ENCODE results near the gene GFI1B. TPM values are rescaled to one million over a fixed set of nuclear protein-coding genes. Genes with fewer than 3 reads are reported as not detected.
A peak's percentile ranks its signal among the peaks of the same experiment; 100 is the strongest.
"Not testable (repeated sequence)": the region's sequence is repeated elsewhere in the genome, so short reads cannot be mapped to it uniquely, and the experiment has no call there.

Gene GFI1B
- total RNA-seq, 1 experiment from 2014 or later: 0.47 TPM

DNA sequence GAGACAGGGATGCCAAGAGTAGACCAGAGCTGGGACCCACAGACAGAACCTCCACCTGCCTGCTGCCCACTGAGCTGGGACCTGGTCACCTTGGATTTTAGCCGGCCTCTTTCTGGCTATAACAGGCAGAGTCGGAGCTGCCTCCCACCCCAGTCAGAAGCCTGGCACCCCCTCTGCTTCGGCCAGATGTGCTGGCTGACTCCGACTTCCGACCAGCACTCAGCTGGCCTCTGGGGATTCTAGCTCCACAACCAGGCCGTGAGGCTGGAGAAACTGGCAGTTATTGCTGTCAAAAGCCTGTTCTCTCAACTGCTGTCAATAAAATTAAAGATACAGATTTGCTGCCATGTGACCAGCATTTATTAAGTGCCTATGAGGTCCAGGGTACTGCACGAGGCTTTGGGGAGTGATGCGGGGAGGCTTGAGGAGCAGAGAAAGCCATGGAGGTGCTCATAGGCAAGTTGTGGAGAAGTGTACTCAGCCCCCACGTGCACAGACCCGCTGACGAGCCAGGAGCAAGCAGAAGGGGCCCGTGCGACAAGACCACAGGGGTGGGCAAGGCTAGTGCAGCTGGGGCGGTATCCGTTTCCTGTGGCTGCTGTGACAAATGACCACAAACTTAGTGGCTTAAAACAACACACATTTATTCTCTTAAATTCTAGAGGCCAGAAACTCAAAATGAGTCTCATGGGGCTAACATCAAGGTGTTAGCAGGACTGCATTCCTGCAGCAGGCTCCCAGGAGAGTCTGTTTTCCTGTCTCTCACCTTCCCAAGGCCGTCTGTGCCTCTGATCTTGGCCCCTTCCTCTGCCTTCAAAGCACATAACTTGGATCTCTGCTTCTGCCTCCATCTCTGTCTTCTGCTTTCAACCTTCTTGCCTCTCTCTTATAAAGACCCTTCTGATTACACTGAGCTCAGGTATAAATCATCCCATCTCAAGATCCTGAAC is 13.1 kb downstream of the GFI1B start:
- no peak for DNase-seq (ENCODE audit: low spot score)

DNA sequence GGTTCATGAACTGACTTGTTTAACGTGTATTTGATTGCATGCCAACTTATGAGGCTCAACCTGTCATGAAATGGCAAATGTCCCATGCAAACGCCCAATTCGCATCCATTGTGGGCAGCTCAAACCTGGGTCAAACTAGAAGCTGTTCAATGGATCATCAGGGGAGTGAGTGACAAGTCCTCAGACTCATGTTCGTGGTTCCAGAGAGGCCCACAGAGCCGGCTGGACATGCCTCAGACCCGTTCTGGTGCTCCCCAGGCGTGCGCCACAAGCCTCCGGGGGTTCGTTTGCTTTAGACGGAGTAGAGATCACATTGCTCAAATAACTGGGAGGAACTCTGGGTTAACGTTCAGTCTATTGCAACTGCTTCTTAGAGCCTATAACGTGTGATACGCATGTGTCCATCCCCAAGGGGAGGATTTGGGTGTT is 15.0 kb downstream of the GFI1B start:
- DNase-seq (ENCODE audit: low spot score): no peak

DNA sequence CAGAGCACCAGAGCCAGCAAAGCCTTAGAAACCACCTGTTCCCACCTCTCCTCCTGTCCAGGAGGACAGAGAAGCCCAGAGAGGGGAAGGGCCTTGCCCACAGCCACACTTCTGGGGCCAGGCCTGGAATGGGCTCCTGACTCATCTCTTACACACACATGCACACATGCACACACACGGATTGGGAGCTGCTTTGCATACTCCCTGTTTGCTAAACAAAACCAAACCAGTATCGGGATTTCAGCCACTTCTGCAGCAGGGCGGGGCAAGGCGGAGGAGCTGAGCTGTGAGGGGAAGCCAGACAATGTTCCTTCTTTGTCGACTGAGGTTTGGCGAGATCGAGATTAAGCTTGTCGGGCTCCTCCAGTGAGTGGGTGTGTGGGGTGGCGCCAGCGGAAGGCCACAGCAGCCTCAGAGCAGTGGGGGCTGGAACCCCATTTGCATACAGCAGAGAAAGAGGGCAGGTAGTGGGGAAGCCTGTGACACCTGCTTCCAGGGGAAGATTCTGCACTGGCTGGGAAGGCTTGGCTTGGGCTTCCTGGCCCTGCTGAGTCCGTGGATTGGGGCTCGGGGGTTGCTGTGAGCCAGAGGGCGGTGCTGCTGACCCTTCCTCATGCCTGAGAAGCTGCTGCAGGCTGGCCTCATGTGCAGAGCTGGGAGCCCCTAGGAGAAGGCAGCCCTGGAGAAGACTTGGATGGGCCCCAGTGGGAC is 16.1 kb downstream of the GFI1B start:
- DNase-seq (ENCODE audit: low spot score): no peak

DNA sequence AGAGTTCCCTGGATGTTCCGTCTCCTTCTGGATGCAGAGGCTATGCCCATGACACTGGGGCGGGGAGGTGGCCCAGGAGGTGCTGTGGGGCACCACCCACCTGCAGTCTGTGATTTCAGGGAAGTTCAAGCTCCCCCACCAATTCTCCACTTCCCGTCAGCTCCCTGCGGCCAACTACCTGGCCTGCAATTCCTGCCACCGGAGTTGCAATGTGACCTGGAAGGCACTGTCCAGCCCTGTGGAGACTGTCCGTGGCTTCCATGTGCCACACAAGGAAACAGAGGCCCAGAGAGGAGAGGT is 16.6 kb downstream of the GFI1B start:
- no peak for DNase-seq (ENCODE audit: low spot score)

DNA sequence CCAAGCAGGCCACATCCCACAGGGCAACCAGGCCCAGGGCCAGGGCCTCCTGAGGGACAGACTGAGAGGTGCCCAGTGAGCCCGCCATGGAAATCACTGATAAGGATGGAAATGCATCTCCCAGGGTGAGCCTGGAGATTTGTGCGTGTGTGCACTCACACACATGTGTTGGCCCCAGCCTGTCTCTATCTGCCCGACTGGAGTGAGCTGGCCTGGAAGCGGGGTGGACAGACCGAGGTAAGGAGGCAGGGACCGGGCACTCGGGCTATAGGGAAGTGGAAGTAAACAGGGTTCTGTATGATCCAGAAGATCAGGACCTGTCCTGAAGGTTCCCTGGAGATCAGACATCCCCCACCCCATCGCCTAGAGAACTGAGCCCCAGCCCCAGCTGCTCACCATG is 17.4 kb downstream of the GFI1B start:
- DNase-seq (ENCODE audit: low spot score): no peak

DNA sequence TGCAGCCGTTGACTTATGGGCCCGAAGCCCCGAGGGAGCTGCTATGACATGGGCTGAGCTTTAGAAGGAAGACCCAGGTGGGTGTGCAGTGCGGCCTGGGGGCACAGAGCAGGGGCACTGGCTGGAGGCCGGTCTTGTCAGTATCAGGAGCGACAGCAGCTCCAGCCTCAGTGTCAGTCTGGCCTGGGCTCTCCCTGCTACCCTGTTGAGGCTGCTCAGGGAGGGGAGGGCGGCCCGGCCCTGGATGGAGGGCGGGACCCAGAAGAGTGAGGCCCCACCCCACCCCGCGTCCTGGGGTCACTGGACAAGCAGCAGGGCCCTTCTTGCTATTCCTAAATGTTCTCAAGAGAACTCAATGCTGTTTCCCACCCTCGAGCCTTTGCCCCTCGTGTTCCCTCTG is 18.0 kb downstream of the GFI1B start:
- no peak for DNase-seq (ENCODE audit: low spot score)

DNA sequence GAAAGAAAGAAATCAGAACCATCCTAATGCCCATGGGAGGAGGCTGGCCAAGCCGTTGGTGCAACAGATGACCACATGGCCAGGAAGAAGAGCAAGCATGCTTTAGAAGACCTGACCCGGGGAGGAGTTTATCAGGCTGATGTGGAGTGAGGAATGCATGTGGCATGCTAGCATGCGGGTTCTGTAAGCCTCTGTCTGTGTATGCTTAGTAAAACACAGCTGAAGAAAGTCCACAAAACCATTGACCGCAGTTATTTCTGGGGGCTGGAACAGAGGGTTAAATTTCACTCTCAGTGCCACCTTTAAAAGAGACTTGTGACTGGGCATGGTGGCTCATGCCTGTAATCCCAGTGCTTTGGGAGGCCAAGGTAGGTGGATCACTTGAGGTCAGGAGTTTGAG is 19.1 kb downstream of the GFI1B start:
- peak; percentile 38 for DNase-seq (ENCODE audit: low spot score)

DNA sequence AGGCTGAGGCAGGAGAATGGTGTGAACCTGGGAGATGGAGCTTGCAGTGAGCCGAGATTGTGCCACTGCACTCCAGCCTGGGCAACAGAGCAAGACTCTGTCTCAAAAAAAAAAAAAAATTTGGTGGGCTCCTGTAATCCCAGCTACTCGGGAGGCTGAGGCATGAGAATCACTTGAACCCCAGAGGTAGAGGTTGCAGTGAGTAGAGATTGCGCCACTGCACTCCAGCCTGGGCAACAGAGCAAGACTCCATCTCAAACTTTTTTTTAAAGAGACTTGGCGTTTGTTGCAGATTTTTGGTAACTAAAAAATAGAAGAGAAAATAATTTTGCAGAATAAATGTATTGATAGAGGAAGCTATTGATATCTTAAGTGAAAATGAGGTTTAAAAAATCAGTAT is 19.7 kb downstream of the GFI1B start:
- DNase-seq (ENCODE audit: low spot score): not testable (repeated sequence)

DNA sequence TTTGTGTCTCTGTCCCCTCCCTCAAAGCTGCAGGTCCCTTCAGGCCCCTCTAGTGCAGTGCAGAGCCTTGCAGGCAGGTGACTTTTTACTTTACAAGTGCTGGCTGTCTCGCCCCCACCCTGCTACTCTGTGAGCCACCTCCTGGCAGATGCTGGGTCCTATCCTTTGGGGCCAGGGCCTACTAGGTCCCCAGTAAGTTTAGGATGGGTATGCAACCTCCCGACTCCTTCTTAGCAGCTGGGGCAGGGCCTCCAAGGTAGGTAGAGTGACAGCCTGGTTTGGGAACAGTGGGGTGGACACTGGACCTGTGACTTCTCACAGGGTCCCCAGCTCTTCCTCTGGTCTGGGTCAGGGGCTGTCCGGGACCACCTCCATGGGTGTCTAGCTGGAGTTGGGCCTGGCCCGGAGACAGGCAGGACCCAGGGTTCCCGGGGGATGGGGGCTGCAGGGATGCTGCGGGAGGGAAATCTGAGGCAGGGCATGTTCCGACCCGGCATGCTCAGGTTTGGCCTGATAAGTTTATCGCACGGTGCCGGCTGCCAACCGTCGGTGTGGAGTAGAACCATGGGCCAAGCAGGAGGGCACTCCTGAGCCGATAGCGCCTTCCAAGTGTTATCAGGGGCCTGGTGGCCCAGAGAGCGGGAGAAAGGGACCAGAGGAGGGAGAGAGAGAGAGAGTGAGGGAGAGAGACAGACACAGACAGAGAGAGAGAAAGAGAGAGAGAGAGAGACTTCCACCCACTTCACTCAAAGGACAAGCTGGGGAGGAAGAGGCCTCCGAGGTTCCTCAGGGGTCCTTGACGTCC is 20.5 kb downstream of the GFI1B start:
- DNase-seq (ENCODE audit: low spot score): no peak

DNA sequence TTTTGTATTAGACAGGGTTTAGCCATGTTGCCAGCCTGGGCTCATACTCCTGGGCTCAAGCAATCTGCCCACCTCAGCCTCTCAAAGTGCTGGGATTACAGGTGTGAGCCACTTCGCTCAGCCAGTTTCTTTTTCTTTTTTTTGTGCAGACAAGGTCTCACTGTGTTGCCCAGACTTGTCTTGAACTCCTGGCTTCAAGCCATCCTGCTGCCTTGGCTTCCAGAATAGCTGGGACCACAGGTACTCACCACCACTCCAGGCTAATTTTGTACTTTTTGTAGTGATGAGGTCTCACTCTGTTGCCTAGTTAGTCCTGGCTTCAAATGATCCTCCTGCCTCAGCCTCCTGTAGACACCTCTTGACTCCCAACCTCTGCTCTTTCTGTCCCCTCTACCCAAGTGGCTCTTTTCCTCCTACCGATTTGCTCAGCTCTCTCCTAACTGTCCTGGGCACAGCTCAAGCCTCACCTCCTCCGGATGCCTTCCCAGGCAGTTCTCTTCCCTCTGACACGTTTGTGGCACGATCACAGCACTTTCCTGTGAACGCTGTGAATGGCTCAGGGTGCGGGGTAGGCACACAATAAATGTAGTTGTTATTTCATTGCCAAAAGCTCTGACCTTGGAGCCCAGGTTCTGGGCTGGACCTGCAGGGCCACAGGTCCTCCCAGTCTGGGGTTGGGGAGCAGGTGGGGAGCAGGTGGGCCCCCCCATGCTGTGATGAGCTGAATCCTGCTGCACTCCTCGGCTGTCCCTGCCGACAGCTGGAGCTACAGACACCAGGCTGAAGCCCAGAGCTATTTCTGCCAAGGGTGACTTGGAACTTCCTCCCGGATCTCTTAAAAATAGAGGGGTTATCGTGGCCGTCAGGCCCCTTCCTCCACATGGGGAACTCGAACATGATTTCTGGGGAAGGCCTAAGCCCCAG is 23.9 kb downstream of the GFI1B start:
- DNase-seq (ENCODE audit: low spot score): no peak

DNA sequence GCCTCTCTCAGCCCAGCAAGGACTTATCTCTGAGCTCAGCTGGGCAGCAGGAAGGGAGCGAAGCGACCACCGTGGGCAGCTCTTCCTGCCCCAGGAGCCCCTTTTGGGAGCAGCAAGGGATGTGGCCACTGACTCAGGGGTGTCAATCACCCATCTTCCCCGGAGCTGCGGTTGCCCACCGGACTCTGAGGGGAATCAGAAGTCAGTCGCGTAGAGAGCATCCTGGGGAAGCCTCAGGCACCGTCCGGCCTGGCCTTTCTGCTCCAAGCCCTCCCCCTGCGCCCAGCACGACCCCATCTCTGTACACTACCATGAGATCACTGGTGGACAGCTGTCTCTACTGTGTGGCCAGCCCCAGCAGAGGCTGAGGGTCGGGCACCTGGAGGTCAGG is 24.6 kb downstream of the GFI1B start:
- no peak for DNase-seq (ENCODE audit: low spot score)

DNA sequence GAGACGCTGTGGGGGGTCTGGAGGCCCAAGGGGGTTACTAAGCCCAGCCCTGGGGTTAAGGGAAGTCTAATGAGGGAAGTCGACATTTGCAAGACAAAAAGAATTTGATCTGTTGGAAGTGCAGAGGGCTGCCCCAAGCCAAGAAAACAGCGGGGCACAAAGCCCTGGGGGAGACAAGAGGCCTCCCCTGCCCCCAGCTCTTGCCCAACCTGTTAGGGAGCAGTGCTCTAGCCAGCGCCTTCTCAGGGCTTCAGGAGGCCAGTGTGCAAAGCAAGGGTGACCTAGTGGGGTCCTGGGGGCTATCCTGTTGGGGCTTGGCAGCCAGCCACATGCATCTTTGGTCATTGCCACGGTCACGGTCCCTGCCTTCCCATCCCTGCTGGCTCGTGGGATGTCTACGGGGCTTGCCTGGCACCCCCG is 25.2 kb downstream of the GFI1B start:
- DNase-seq (ENCODE audit: low spot score): no peak

DNA sequence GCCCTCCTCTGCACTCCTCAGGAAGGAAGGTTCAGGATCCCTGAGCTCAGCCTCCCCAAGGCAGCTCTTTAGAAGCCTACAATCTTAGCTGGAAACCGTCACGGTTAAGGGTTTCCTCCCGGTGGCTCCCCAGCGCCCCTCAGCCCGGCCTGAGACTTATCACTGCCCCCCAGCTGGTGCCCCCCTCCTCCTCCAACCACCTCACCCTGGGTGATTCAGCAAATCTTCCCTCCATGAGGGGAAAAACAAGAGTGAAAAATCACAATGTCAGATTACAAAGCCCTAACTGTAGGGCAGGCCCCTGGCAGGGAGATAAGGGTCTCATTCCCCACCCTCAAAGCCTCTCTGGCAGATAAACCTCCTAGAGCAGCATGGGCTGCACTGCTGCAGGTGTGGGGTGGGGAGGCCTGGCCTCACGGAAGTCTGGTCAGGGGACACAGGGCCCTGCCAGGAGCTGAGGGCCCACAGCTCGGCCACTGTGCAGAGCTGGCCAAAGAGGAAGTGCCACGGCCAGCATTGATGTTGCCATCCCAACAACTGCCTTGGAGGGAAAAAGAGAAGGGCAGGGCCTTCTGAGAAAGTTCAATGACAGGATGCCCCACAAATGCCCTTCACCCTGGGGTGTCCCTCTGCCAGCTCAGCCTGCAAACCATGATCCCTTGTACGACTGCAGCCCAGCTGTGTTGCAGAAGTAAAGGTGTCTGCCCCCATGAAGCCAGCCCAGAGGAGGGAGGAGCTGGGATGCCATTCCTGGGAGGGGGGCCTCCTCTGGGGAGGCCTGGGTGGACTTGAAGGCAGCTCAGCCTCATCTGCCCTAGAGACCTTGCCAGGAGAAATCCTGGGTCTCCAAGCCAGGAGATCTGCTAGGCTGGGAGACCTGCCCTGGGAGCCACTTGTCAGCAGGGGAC is 25.9 kb downstream of the GFI1B start:
- no peak for DNase-seq (ENCODE audit: low spot score)

DNA sequence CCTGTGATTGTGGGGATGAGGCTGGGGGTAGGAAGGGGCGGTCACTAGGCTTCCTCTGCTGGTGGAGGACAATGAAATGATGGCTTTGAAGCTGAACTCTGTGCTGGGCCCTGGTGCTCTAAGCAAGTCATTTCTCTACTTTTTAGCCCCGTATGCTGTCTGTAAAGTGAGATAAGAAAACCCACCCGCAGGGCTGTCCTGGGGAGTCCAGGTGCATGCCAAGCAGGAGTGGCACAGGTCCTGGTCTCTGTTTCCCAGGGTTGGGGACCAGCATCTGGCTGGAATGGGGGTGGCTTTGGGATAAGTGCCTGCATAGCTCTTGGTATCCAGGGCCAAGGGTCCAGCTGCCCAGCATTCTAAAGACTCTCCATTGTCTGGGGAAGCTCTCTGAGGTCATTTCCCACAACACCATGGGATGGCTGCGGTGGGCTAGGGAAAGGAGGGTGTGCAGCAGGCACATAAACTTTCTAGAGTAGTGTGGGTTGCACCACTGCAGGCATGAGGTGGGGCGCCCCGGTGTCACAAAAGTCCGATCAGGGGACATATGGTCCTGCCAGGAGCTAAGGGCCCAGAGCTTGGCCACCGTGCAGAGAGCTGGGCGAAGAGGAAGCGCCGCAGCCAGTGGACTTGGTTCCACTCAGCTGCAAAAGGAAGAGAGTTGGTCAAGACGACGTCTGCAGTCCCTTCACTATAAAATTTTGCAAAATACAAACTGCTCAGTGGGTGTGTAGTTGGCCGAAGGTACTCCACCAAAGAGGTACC is 26.7 kb downstream of the GFI1B start:
- no peak for DNase-seq (ENCODE audit: low spot score)

DNA sequence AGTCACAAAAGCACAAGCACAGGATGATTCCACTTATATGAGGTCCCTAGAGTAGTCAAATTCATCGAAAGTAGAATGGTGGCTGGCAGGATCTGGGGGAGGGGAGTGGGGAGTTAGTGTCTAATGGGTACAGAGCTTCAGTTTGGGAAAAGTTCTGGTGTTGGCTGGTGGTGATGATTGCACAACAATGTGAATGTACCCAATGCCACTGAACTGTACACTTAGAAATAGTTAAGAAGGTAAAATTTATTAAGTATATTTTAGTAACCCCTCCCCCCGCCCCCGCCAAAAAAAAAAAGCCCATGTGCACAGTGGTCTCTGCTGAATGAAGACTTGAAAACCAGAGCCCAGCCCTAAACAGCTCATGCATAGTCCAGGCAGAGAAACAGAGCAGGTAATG is 27.5 kb downstream of the GFI1B start:
- no peak for DNase-seq (ENCODE audit: low spot score)

DNA sequence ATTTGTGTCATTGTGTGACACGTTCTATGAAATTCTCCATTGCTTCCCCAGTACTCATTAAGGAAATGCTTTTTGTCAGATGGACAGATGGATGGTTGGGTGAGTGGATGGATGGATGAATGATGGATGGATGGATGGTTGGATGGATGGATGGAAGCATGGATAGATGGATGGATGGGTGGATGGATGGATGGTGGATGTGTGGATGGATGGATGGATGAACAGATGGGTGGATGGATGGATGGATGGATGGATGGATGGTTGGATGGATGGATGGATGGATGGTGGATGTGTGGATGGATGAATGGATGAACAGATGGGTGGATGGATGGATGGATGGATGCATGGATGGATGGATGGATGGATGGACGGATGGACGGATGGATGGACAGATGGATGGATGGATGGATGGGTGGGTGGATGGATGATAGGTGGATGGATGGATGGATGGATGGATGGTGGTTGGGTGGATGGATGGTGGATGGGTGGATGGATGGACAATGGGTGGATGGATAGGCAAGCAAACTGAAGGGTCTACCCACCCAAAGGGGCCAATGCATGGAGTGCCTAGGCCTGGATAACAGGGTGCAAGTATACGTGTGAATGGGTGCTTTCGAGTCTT is 28.3 kb downstream of the GFI1B start:
- no peak for DNase-seq (ENCODE audit: low spot score)

DNA sequence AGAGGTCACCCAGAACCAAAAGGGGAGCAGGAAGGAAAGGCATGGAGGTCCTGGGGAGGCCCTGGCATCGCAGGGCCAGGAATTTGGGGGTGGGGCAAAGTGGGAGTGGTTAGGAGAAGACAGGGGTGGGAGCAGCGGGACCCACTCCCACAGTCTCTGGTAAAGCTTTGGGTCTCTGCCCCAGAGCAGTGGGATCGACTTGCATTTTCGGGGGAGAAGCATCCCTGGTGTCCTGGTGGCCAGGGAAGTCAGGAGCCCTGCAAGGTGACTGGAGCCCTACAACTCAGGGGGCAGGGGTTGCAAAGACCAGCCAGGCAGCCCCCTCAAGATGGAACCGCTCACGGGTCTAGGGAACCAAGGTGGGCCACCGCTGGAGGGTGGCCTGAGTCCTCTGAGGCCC is 29.9 kb downstream of the GFI1B start:
- DNase-seq (ENCODE audit: low spot score): no peak

DNA sequence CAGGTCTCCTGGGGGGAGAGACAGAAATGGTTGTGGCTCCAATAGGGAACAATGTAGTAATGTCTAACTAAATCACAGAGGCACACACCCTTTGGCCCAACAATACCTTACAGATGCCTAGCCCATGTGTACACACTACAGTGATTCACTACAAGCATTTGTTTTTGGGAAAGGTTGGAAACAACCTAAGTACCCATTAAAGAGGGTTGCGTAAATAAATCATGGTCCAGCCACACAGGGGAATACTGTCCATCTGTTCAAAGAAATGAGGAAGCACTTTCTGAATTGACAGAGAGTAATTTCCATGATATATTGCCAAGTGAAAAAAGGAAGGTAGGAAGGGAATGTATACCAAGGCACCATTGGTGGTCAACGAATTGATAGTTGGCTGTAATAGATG is 30.3 kb downstream of the GFI1B start:
- DNase-seq (ENCODE audit: low spot score): no peak

Data from A172 (cell line).